HL-60/S4 treated with retinoic acid at 250 ng/mL for 4 days and 3 days (cell line): Measurements from ENCODE around the gene BSX.

Experiments used
- in situ Hi-C: fragments of 300-500 bp; cut with MboI; formaldehyde crosslinking; loops from 2 replicates; pipeline ENCODE4 v1.7.0; 2022; ENCODE audit warnings: low sequenced_read_pairs

BSX gene

DNA sequence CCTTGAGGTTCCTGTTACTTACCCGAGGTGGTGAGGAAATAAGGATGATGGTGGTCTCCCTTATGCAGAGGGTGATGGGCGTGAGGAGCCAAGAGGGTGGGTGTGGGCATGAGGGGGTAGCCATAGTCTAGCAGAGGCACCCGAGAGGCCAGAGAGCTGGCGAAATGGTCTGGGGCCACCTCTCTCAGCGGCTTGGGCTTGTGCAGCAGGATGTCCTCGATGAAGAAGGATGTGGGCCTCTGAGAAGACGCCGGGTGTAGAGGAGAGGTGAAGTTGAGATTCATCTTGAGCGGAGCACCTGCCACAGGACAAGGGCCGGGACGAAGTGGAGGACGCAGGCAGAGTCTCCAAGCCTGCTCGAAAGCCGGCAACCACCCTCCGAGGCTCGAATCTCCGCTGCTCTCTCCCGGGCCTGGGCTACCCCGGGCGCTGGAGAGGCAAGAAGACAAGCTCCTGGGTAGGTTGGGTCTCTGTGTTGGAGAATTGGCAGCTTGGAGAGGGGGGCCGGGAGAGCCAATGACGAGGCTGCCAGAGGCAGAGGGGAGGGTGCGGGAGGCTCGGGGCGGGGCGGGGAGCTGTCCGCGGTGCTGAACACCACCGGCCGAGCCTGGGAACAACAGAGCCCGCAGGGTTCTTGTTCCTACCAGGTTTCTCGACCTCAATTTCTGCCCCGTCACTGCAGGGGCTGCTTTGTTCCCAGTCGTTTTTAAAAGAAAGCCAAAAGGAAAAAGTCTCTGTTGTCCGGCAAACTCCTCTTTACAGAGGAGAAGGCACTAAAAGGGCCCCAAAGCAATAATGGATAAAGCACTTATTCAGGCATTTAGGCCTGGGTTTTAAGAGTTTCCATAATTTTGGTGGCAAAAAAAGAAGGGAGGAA, at the start of gene BSX:
Gene BSX (minus strand): TSS at position 447 of the 877 bp plus-strand sequence. CDS start 163 bp downstream, at position 284.
- in situ Hi-C loops: no loop called here

DNA sequence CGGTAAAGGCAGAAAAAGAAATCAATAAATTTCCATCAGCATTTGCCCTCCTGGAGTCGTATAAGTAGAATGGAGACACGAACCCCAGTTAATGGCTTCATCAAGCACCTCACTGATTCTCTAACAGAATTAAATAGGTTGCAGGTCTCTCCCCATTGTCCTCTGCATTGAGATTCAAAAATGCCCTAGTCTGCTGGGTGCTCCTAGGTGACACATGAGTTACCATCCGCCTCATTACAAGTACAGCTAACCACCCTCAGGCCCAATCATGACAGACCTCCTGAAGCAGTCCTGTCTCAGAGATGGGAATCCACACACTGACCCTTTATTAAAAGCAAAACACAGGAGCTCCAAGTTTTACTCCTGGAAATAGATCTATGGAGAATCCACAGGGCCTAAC, 48.9 kb upstream of the BSX start:
- in situ Hi-C loops: no loop called here

DNA sequence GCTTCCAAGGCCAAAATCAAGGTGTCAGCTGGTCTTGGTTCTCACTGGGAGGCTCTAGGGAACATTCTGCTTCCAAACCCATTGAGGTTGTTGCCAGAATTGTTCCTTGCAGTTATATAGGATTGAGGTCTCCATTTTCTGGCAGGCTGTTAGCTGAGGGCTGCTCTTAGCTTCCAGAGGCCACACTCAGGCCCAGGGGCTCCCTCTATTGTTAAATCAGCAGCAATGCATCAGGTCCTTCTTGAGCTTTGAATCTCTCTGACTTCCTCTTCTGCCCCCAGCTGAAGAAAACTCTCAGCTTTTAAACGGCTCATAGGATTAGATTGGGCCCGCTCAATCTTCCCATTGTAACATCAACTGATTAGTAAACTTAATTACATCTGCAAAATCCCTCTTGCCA, 39.3 kb upstream of the BSX start:
- in situ Hi-C loops: loop anchor here (10.0 to 25.0 kb wide), 2 partner anchors 156 to 384 kb away; no protein-coding TSS in a partner anchor

- in situ Hi-C loops: loop anchor here (25.0 kb wide), 1 partner anchor 381 kb away; no protein-coding TSS in a partner anchor
These were observed 37.1 kb upstream of the BSX start for GRCh38 chr11:123018702-123019101.

DNA sequence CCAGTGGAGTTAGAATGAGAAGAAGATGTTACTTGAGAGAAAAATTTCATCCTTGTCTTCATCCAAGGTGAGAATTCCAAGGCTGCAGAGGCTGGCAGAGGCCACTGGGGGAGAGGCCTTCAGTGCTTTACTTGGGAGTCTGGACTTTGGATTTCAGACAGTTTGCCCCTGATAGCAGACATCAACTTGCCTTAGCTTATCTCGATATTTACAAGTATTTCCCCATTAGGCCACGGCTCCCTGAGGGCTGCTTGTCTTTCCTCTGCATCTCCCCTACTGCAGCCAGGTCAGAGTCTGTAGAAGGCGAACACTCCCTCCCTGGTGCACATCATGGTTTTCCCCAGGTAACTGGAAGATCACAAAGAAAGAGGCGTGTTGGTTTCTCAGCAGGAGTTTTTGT, 29.9 kb upstream of the BSX start:
- in situ Hi-C loops: loop anchor here (25.0 kb wide), 1 partner anchor 374 kb away; no protein-coding TSS in a partner anchor

DNA sequence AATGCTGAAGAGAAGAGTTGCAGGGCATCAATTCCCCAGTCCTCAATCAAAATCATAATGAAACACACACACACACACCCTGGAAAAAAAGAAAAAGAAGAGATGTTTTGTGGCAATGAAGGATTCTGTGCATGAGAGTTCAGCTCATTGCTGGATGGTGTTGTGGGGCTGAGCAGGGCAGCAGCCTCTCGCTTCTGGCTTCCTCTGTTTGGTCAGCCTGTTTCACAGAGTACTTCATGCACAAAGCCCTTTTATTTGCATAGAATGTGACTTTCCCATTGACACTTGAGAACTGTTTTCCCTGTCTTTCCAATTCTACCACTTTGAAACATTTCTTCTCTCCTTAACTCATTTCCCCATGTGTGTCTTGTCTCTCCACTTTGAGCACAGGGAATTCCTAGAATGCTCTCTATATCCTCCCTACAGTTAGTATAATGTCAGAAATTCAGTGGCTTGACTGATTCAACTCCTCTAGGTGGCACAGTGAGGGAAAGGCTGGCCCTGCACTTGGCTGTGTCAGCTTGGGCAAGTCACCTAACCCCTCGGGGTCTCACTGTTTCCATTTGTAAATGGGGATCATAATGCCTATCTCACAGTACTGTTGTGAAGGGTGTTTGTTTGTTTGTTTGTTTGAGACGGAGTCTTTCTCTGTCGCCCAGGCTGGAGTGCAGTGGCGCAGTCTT, 25.4 kb upstream of the BSX start:
- in situ Hi-C loops: loop anchor here (25.0 kb wide), 1 partner anchor 370 kb away; no protein-coding TSS in a partner anchor

DNA sequence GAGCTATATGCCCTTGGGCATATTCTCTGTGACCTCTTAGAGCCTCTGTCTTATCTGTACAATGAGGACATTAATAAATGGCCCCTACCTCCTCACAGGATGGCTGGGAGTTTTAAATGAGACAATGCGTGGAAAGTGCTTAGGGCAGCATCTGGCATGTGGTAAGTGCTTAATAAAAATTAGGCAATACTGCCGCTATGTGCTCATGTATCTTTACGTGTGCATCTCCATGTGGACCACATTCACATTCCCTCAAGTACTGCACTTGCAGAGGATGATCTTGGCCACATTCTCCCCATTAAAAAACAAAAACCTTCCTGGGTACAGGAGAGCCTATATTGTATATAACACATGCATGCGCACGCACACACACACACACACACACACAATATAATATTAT, 19.1 kb upstream of the BSX start:
- in situ Hi-C loops: loop anchor here (25.0 kb wide), 1 partner anchor 363 kb away; no protein-coding TSS in a partner anchor

DNA sequence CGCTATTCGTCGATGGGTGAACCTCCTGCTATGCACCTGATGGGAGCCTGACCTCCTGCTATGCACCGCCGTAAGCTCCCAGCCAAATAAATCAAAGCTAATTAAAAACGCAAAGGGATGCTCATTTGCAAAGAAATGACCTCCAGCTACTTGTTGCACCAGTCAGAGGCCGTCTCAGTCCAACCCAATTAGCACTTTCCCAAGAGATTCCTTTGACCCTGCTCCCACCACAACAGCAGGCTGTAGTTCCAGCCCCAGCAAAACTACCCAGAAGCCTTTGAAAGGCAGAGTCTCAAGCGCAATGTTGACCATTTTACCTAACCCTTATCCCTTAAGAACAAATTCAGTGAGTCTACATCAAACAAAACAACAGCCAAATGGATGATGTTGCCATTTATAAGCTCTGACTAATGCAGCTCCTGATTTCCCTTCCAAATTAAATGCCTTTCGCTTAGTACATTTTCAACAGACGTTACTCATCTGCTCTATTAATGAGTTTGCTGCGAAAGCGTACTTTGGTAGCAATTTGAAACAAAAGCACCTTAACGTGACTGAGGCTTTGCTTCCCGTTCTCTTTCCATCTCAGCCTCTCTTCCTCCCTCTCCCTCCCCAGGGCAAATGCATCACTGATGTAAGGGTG, 17.2 kb upstream of the BSX start:
- in situ Hi-C loops: no loop called here

- in situ Hi-C loops: no loop called here
These were observed 13.9 kb upstream of the BSX start for GRCh38 chr11:122995526-122995925.

DNA sequence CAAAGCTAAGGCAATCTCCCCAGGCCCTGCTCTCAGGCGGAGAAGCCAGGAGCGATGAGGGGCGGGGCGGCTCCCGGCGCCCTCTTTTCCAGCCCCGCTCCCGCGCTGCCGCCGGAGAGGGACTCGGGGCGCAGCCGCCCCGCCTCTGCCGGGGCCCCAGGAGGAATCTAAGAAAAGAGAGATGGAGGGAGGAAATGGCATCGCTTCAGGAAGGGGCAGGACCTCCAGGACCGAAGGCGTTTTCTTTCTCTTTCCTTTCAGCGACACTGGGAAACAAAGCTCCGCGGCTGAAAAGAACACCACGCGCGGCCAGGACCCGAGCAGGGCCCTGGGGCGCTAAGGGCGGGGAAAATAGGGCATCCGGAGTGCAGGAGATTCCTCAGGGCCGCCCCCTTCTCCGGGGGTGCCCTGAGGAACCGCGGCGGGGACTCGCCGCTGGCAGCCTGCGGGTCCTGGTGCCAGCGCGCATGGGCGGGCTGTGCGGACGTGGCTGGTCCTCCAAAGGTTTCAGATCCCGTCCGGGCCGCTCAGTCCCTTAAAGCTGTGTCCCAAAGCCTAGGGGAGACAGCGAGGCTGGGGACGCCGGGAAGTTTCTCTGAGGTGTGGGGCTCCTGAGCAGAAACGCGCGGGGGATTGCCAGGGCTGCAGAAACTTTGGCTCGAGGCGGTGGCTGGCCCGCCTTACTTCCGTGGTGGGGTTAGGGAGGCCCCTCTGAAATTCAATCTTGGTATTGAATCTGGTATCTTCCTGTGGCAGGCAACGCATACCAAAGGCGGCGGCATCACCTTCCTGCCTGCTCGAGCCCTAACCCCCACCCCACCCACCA, 2.8 kb upstream of the BSX start:
- in situ Hi-C loops: no loop called here

DNA sequence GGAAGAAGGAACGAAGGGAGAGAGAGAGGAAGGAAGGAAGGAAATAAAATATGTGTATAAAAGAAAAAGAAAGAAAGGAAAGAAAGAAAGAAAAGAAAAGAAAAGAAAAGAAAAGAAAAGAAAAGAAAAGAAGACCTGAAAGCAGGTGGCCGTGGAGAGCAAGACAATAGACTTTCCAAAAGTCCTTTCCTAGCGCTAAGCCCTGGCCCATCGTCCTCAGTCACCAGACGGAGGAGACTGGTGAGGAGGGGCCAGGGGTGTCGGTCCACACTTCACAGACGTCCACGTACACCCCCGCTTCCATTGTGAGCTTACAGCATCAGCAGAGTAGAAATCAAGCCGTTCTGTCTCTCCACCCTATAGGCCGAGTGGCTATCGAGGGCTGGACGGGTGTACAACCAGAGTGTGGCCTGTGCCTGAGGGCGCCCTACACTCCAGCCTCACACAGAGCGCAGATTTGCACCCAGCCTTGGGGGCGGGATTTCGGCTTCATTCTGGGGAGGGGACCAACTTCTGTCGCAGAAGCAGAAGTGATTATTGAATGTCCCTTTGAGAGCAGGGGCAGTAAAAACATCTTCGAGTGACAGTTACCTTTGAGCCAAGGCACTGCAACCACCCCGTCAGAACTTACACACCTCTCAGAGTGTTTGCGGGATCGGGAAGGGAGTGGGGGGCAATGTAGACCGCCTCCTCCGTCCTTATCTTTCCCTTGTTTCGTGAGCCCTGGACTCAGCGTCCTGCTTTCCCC, 2.0 kb upstream of the BSX start:
- in situ Hi-C loops: no loop called here

DNA sequence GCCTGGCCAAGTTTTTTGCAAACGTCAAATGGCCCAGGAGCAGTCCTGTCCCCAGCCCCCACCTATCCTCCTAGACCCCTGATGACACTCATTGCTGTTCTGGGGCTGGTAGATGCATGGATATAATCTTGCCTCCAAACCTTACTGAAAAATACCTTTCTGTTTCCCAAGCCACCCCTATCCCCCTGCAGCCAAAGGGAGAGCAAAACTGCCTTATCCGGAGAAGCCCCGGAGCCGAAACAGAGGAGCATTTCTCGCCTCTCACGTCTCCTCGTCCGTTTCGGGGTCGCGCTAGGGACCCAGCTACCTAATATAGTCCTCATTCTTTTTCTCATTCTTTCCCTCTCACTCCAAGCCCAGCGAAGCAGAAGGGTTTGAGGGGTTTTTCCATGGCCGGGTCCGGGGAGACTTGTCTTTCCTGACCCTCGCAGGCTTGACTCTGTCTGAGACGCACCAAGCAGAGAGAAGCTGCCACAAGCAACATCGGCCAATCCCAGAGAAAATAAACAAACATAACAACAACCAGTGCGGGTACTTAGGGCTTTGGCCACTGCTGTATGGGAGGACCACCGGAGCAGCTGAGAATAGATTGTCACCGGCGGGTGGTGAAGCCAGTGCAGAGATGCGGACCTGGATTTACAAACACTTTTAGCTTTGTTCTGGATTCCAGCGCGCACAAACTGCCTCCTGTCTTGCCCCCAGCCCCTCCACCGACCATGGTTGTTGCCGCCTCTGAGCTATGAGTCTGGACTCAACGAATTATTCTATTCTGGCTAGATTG, 1.6 kb downstream of the BSX start:
- in situ Hi-C loops: no loop called here

- in situ Hi-C loops: no loop called here
These were observed 2.4 kb downstream of the BSX start for GRCh38 chr11:122979103-122979814.

DNA sequence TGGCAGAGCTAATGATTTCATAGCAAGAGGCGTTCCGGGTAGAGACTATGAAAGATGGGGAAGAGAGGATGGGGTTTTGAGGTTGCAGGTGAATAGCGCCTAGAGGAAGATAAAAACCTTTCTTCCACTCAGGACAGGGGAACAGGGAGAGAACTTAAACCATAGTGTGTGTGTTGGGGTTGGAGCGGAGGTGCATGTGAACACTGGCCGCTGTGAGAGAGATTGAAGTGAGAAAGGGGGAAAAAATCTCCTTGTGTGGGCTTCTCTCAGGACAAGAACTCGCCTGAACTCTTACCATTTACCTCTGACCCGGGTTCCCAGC, 3.4 kb downstream of the BSX start:
- in situ Hi-C loops: no loop called here

GRCh38 chr11:122977470-122978298, 4.0 kb downstream of the BSX start:
- in situ Hi-C loops: no loop called here

DNA sequence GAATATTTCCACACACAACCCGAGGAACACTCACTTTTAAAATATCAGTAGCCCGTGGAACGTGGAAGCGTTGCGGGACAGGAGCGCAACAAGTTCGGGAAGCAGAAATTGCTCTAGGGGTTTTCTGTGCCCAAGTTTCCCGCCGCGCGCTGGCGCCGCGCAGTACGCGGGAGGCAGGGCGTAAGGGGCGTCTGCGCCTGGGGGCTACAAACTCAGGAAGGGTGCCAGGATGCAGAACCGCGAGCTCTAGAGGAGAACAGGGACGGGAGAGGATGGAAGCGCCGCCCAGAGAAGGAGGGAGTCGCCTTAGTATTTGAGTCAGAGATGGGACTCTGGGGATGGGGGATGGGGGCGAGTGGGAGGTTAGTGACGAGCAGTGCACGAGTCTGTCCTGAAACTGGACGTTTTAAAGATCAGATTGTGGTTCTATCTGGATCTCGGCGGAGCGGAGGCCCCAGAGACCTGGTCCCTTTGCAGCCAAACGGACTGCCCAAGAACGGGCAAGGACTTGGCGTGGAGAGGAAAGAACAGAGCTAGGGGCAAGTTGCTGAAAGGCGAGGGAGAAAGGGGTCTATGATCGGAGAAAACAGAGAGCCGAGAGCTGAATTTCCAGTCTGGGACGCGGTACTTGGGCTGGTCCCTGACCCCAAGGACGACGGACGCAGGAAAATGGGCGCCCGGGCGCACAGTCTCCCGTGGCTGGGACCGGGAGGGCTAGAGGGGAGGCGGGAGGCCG, 4.7 kb downstream of the BSX start:
- in situ Hi-C loops: no loop called here
